HG03571 (cell line): ENCODE results near the gene SMARCC2.

Experiments used
- ATAC-seq: cut with Tn5 transposase; IDR thresholded peaks from one replicate; pipeline ENCODE4 v1.9.1; 2021; ENCODE audit not compliant: unreplicated experiment

Gene SMARCC2

GRCh38 chr12:56152756-56153677 is 36.3 kb downstream of the SMARCC2 start:
- no peak for ATAC-seq

DNA sequence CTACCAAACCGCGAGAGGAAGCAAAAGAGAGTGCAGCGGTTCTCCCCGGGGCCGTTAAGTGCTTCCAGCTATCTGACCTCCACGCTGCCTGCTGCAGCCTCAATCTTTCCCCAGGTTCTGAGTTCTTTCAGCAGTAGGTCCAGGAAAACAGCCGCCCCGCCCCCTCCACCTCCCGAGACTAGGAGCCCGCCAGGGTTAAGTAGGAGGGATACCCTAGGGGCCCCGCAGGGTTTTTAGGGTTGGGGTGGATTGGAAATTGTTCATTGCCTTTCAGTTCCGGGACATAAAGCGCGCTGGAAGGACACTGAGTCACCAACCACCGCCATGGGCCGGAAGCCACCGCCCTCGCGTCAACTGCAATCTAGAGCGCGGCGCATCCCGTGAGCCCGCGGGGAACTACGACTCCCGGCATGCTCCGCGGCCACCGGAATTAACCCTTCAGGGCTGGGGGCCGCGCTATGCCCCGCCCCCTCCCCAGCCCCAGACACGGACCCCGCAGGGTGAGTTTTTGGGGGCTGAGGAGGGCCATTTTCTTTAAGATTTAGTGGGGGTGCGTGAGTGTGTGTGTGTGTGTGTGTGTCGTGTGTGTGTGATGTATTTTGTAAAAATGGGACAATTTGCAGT is 37.0 kb downstream of the SMARCC2 start, which contains the start of gene MYL6B:
Gene MYL6B (plus strand): TSS at position 456 of the 624 bp plus-strand sequence. CDS start 1,332 bp downstream, outside the sequence.
- ATAC-seq = peak; percentile 79

- ATAC-seq = peak; percentile 52
These were observed 37.6 kb downstream of the SMARCC2 start for GRCh38 chr12:56151672-56152131.

DNA sequence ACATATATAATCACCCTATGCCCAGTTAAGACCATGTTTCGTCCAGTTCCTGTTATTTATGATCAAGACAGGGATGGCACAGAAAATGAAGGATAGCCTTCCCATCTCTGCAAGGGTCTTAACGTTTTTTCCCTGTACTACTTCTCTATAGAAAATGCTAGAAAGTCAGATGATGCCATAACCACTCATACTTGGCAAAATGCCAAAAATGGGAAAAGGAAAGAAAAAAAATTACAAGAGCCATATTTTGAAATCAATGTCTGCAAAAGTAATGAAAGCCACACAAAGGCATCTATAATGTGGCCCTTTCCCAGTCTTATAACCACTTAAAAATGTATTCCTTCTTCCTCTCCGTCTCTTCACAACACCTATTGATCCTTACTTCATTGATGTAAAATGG is 38.7 kb downstream of the SMARCC2 start:
- no peak for ATAC-seq

DNA sequence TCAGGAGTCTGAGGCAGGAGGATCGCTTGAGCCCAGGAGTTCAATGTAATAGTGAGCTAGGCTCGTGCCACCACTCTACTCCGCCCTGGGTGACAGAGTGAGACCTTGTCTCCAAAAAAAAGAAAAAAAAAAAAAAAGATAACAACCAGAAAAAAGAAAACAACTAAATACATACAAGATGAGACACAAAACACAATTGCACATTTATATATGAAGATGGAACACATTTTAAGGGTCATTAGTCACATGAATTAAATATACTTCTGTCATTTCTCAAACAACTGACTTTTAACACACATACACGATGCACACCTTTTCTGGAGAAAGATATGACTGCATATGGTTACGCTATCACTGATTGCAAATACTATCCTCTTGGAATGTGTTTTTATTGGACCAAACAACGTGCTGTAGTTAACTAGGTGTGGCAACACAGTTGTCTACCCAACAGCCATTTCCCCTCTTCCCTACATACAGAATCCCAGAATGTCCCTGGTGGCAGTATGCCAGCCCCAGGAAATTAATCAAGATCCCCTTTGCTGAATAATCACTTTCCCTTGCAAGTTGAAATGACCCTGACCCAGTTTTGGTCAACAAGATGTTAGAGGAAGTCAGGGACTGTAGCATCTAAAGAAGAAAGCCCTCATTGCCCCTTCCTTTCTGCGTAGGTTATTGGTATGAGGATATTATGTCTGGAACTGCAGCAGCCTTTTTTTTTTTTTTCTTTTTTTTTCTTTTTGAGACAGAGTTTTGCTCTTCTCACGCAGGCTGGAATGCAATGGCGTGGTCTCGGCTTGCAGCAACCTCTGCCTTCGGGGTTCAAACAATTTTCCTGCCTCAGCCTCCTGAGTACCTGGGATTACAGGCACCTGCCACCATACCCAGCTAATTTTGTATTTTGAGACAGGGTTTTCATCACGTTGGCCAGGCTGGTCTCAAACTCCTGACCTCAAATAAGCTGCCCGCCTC is 42.5 kb downstream of the SMARCC2 start:
- no peak for ATAC-seq

- no peak for ATAC-seq
These were observed 44.1 kb downstream of the SMARCC2 start for GRCh38 chr12:56145217-56145616.

GRCh38 chr12:56143870-56144269 is 45.4 kb downstream of the SMARCC2 start:
- no peak for ATAC-seq

DNA sequence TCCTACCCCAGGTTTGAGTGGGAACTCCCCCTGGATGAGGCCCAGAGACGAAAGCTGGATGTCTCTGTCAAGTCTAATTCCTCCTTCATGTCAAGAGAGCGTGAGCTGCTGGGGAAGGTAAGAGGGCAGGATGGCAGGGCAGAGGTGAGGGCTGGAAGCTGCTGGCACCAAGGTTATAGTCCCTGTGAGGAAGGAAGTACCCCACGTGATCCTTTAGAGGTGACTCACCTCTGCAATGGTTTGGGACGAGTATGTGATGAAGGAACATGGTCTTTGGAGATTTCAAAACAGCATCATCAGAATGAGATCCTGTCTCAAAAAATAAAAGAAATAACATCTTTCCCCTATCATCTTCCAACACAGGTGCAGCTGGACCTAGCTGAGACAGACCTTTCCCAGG is 46.1 kb downstream of the SMARCC2 start:
- no peak for ATAC-seq

DNA sequence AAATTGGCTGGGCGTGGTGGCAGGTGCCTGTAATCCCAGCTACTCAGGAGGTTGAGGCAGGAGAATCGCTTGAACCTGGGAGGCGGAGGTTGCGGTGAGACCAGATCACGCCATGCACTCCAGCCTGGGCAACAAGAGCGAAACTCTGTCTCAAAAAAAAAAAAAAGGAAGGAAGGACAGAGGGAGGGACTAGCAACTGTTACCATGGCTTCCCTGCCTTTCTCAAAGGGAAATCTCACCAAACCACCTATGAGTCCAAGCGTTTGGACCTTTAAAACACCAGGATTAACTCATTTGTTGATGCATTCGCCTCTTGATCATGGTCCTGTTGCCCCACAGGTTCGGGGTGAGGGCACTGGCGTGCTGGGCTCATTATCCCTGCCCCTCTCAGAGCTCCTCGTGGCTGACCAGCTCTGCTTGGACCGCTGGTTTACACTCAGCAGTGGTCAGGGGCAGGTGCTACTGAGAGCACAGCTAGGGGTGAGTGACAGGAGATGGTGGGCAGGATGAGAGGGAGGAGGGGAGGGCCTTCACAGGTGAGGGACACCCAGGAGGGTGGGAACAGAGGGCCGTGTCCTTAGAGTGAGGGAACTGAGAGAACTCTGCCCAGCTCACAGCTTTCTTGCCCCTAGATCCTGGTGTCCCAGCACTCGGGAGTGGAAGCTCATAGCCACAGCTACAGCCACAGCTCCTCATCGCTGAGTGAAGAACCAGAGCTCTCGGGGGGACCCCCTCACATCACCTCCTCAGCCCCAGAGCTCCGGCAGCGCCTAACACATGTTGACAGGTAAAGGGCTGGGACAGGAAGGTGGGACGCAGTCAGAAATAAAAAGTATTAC is 47.1 kb downstream of the SMARCC2 start:
- ATAC-seq = no peak

GRCh38 chr12:56137853-56138571 is 51.3 kb downstream of the SMARCC2 start:
- no peak for ATAC-seq

DNA sequence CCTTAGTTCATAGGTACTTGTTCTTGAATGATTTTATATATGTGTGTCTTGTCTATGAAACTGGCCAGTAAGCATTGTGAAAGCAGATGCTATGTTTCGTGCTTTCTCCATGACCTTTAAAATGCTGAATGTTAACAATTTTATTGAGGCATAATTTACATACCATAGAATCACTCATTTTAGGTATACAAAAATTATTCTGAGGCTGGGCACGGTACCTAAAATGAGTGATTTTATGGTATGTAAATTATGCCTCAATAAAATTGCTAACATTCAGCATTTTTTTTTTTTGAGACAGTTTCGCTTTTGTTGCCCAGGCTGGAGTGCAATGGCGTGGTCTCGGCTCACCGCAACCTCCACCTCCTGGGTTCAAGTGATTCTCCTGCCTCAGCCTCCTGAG is 54.4 kb downstream of the SMARCC2 start:
- ATAC-seq = no peak

- no peak for ATAC-seq
These were observed 58.4 kb downstream of the SMARCC2 start for GRCh38 chr12:56130876-56131275.

DNA sequence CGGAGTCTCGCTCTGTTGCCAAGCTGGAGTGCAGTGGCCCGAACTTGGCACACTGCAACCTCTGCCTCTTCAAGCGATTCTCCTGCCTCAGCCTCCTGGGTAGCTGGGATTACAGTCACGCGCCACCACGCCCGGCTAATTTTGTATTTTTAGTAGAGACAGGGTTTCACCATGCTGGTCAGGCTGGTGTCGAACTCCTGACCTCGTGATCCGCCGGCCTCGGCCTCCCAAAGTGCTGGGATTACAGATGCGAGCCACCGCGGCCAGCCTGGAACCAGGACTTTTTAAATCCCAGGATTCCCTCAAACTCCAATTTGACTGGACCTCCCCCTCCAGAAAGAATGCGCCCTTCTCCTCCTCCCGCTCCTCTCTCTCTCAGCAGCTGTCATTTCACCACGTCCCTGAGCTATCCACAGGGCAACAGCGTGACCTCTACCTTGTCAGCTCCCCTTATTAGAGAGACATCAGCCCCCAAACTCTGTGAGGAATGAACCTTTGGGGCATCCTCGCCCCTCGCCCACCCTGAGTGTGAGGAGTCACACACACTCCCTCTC is 59.3 kb downstream of the SMARCC2 start:
- ATAC-seq = no peak

GRCh38 chr12:56129206-56129941 is 59.9 kb downstream of the SMARCC2 start:
- ATAC-seq = no peak

DNA sequence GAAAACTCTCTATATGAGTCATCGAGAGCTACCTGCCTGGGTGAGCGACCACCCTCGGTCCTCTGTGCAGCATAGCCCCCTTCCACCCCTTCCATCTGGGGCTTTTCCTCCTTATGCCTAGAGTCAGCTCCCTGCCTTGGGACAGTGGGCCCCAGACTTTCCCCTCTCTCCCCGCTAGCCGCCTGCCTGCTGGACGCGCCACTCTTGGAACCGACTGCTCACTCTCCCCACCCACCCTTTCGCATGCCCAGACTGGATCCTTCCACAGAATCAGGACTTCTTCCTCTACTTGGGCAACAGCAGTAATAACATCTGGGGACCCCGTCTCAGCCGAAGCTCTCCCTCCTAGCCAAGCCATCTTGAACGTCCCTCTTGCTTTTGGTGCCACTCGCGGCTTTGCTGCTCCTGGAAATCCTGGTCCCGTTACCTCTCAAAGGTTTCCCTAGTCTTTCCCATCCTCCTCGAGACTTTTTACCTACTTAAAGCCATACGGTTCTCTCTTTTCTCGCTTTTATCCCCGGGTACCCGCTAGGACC is 60.5 kb downstream of the SMARCC2 start:
- no peak for ATAC-seq

GRCh38 chr12:56127888-56128669 is 61.2 kb downstream of the SMARCC2 start, which contains the start of gene ESYT1:
TSS of gene ESYT1 (plus strand) at chr12:56128267. CDS start at chr12:56128320, 53 bp downstream.
- peak; percentile 86 for ATAC-seq

- ATAC-seq = no peak
These were observed 61.8 kb downstream of the SMARCC2 start for GRCh38 chr12:56127485-56127887.
